Lower leg skin (tissue), 4 donors: ENCODE results near the gene DDB1. TPM values are rescaled to one million over a fixed set of nuclear protein-coding genes. Genes with fewer than 3 reads are reported as not detected.

Experiments
- DNase-seq, 2 donors: peaks; one replicate each; pipeline ENCODE4 v3.0.0-alpha.2; 2019; ENCODE audit warnings: low spot score in 2 of 2
- H3K4me3 ChIP-seq: fragments of 200-600 bp; sonication (generic); 2 replicates; pipeline ENCODE4 v1.5.1; 2017; ENCODE audit warnings: mild to moderate bottlenecking, low read depth; ENCODE audit not compliant: poor library complexity, severe bottlenecking
- POLR2A ChIP-seq, 2 donors: fragments of 450-650 bp; IDR thresholded peaks; one replicate each; pipeline ENCODE4 v1.6.1; 2016 to 2017; ENCODE audit warnings: antibody characterized with exemption in 2 of 2, mild to moderate bottlenecking in 1 of 2, moderate library complexity in 1 of 2
- WGBS, 2 donors: methylation state at CpG; one replicate each; pipeline ENCODE4 v1.1.5; 2018; 5-methylcytosine and 5-hydroxymethylcytosine counted together
- intact Hi-C: fragments of 100-400 bp; cut with DNase I; formaldehyde crosslinking; loops from one replicate; pipeline ENCODE4 v1.15.0; 2023; ENCODE audit warnings: low total_unique reads
- total RNA-seq, 4 donors: library from RNA; depleted of rRNA; stranded (reverse); fragments of >200 nt; gene quantifications; one replicate each; pipeline ENCODE4 v1.1.0, GENCODE V29; 2016
- TF ChIP-seq, protein P1 (sequence below), 3 donors: fragments of 450-650 bp; IDR thresholded peaks; one replicate each; pipeline ENCODE4 v1.5.1; 2016; ENCODE audit warnings: antibody characterized with exemption in 3 of 3, mild to moderate bottlenecking in 3 of 3, moderate library complexity in 2 of 3

DDB1 gene
- total RNA-seq, 4 donors from 2014 or later, result 166 to 204 (median 185) TPM

DNA sequence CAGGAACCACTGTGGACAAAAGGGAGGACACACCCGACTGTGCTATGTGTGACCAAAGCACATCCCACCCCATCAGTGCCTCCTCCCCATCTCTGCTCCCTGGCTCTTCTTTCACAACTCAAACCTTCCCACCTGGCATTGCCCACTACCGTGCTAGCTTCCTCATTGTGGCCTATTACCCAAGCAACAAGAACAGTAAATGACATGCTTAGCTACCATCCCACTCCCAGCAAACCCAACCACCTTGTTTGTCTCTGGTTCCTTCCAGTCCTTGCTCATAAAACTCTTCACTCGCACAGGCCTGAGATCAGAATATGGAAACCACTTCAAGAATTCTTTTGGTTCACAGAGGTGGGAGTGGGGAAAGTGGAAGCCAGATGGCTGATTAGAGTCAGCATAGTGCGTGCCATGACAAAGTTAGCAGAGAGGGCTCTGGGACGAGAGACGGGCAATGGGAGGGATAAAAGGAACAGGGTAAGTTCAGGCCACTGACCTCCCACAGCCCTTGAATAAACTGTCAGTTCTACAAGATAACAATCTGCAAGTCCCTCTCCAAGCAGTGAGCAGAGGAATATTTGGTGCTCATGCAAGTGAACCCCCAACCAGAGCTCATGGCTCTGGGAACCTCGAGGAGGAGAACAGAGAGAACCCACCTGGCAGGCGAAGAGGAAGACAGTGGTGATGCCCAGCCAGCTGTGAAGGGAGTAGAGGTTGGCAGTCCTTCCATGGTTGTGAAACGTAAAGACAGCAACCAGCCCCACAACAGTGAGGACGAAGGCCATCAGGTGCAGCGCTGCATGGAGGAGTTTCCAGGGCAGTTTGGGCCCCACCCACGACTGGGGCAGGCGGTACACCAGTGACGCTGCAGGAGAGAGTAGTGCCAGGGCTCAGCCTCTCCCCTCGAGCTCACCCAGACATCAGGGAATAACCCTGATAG lies 20.5 kb upstream of the DDB1 start:
- no peak for DNase-seq
- TF ChIP-seq POLR2A (IDR thresholded peaks at IDR 0.05), result no peak
- TF ChIP-seq, protein P1, sequence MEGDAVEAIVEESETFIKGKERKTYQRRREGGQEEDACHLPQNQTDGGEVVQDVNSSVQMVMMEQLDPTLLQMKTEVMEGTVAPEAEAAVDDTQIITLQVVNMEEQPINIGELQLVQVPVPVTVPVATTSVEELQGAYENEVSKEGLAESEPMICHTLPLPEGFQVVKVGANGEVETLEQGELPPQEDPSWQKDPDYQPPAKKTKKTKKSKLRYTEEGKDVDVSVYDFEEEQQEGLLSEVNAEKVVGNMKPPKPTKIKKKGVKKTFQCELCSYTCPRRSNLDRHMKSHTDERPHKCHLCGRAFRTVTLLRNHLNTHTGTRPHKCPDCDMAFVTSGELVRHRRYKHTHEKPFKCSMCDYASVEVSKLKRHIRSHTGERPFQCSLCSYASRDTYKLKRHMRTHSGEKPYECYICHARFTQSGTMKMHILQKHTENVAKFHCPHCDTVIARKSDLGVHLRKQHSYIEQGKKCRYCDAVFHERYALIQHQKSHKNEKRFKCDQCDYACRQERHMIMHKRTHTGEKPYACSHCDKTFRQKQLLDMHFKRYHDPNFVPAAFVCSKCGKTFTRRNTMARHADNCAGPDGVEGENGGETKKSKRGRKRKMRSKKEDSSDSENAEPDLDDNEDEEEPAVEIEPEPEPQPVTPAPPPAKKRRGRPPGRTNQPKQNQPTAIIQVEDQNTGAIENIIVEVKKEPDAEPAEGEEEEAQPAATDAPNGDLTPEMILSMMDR (IDR thresholded peaks at IDR 0.05), result no peak
- intact Hi-C loops, result no loop called here
- 68 to 72% methylated on average over 15 of the region's 15 CpGs for WGBS, 2 donors
- H3K4me3 ChIP-seq, result no peak overlapping the region

DNA sequence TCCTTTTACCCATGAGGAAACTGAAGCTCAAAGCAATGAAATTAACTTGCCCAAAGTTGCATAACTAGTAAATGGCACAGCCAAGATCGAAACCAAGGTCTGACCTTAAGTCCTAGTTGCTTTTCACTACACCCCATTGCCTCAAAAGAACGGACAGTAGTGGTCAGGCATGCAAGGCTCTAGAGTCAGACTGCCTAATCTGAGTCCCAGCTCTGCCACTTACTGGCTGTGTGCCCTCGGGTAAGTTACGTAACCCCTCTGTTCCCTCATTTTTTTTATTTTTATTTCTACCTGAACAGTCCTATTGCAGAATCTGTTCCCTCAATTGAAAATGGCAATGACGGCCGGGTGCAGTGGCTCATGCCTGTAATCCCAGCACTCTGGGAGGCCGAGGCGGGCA lies 19.1 kb upstream of the DDB1 start:
- intact Hi-C loops, result no loop called here
- DNase-seq, result no peak
- TF ChIP-seq POLR2A (IDR thresholded peaks at IDR 0.05), result no peak
- TF ChIP-seq, protein P1 (IDR thresholded peaks at IDR 0.05), result no peak
- WGBS, 2 donors, result 83 to 85% methylated on average over 8 of the region's 8 CpGs
- H3K4me3 ChIP-seq, result no peak overlapping the region

DNA sequence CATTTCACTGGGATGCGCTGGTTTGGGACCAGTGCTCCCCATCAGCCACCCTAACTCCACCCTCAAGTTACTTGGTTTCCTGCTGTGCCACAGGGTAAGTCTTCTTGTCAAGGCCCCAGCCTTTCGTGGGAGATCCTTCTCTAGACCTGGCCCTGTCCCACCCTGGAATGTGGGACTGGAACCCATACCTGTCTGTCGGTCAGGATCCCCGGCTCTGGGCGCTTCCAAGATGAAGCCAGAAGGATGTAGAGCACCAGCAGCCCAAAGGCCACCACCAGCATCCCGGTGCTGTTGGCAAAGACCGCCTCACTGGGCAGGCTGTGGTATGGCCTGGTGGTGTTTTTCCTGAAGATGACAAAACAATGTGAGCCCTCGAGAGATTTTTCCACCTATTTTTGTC lies 17.9 kb upstream of the DDB1 start:
- WGBS, 2 donors, result 93 to 96% methylated on average over 8 of the region's 8 CpGs
- no peak overlapping the region for H3K4me3 ChIP-seq
- no peak for TF ChIP-seq POLR2A (IDR thresholded peaks at IDR 0.05)
- TF ChIP-seq, protein P1 (IDR thresholded peaks at IDR 0.05), result no peak
- DNase-seq, result no peak
- intact Hi-C loops, result no loop called here

DNA sequence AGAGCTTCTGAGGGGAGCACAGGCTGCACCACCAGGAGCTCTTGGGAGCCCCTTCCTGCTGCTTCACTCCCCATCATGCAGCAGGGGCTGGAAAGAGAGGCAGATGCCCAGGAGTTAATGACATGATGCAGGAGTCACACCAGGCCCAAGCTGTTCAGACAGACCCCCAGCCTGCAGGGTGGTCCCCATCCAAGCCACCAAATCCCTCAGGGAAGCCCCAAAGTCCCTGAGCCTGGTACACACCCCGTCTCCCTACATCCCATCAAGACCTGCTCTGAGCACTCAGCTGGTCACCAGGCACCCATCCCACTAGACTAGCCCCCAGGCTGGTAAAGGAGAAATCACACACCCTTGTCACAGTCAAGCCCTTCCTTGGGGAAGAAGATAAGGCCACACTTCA lies 17.4 kb upstream of the DDB1 start:
- intact Hi-C loops, result no loop called here
- no peak for DNase-seq
- H3K4me3 ChIP-seq, result no peak overlapping the region
- WGBS, 2 donors, result 78 to 80% methylated on average over 1 of the region's 1 CpG
- TF ChIP-seq POLR2A (IDR thresholded peaks at IDR 0.05), result no peak
- TF ChIP-seq, protein P1 (IDR thresholded peaks at IDR 0.05), result no peak

DNA sequence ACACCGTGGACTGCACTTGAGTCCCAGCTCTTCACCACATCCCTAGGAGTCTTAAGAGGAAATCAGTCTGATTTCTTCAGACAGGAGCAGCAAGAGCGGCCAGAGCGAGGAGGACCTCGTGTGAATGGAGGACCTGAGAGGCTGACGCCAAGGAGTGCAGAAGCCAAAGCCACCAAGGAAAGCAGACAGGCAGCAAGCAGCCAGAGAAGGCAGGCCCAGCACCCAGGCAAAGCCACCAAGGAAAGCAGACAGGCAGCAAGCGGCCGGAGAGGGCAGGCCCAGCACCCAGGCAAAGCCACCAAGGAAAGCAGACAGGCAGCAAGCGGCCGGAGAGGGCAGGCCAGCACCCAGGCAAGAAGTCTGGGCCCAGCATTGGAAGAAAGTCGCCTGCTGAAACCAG lies 17.0 kb upstream of the DDB1 start:
- H3K4me3 ChIP-seq, result no peak overlapping the region
- 90 to 91% methylated on average over 10 of the region's 10 CpGs for WGBS, 2 donors
- intact Hi-C loops, result no loop called here
- TF ChIP-seq, protein P1 (IDR thresholded peaks at IDR 0.05), result no peak
- no peak for TF ChIP-seq POLR2A (IDR thresholded peaks at IDR 0.05)
- no peak for DNase-seq
